Pulmonary artery endothelial cell (primary cell): Measurements from ENCODE around the gene DDX39B. TPM values are rescaled to one million over a fixed set of nuclear protein-coding genes. Genes with fewer than 3 reads are reported as not detected.
A peak's percentile ranks its signal among the peaks of the same experiment; 100 is the strongest.

Experiments
- DNase-seq: peaks from one replicate; pipeline ENCODE4 v3.0.0-alpha.2; 2011; ENCODE audit warnings: low read depth, low spot score
- total RNA-seq: library from RNA; depleted of rRNA; stranded (reverse); fragments of >200 nt; gene quantifications from 2 replicates; pipeline ENCODE4 v1.2.3, GENCODE V29; 2014

Gene DDX39B
- total RNA-seq, 1 donor from 2014 or later: 634 TPM

DNA sequence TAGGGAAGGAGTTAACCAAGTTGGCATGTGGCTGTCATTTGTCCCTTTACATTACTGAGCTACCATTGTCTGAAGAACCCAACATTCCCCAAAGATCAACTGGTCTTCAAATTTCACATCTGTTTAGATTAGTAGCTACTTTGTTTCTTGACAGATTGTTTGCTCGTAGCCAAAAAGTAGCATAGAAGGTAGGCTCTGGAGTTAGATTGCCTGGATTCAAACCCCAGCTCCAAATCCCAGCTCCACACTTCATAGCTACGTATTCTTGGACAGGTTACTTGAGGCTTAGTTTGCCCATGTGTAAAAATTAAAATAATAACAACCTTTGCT, 6.7 kb upstream of the DDX39B start:
- DNase-seq: no peak

- DNase-seq: no peak
Measured at GRCh38 chr6:31547727-31548543, 6.1 kb upstream of the DDX39B start.

DNA sequence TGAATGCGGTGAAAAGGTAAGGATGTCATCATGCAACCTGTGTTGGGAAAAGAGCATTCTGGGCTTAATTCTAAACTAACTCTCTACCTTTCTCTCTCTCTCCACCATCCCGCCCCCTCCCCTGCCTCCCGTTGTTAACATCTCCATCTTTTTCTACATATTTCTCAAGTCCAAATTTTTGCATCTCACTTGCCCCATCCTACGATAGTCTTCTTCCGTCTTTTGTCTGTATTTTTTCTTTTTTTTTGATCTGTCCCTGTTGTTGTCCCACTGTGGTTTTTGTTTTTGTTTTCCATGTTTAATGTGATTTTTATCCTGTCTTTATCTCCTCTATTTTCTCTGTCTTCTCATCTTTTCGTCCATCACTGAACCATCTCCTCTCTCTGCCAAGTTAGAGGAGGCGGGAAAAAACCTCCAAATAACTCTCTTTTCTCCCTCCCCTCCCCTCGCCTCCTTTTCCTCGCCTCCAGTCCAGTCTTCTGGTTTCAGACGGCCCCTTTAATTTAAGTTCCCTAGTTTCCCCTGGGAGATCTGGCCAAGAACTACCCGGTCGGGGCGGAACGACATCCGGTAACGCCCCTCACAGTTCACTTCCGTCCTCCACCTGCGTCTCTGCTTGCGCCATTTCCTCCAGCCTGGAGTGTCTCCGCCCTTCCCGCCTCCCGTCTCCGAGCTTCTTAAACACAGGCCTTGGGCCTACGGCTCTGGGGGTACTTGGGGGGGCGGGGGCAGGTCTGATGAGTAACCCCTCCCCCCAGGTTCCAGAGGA, 5.3 kb upstream of the DDX39B start, which contains the start of gene NFKBIL1:
Gene NFKBIL1, plus strand, starts transcription at position 651 of the 769 bp plus-strand sequence. Its CDS starts 87 bp downstream, at position 738.
- peak; percentile 91 for DNase-seq

DNA sequence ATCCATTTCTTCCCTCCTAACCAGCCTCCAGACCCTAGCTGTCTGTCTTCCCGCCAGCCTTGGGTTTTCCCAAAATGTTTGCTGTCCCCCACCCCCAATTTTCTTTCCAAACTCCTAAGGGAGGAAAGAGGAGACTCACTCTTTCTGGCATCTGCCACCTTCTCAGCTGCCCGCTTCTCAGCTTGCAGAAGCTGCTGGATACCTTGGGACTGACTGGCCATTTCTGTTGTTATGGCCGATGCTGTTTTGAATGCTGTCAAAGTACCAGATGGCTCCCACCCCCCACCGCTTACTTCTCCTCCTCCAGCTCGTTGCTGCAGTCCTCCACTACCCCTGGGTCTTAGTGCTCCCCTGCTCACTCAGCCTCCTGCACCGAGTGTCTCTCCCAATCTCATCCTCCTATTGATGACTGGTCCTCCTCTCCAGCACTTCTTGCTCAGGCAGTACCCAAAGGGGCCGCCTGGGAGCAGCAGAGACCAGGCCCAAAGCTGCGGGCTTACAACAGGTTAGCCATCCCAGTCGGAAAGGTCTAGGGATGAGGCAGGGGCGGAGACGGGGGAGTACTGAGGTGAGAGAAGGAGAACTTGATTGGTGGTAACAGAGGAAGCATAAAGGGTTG, 4.6 kb upstream of the DDX39B start, which contains the start of gene ATP6V1G2:
Gene ATP6V1G2, minus strand, starts transcription at position 270 of the 619 bp plus-strand sequence. Its CDS starts 49 bp downstream, at position 221.
- DNase-seq: peak; percentile 72

DNA sequence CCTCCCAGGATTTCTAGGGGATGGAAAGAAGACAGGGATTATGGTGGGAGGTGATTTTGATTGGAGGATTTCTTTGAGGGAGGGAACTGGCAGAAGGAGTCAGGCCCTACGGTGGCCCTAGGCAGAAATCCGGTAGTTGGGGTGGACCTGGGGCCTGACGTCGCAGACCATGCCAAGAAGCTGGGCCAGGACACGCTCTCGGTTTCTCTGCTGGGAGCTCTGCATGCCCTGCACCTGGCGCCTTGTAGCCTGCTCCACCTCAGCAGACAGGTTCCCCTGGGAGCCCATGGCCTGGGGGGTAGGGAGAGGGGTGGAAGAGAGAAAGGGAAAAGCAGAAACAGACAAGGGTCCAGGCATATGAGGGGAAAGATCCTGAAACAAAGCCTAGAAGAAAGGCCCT, 3.5 kb upstream of the DDX39B start:
- no peak for DNase-seq

- DNase-seq: no peak
Measured at GRCh38 chr6:31544676-31545075, 2.9 kb upstream of the DDX39B start.

- DNase-seq: no peak
Measured at GRCh38 chr6:31543639-31544038, 1.8 kb upstream of the DDX39B start.

GRCh38 chr6:31541059-31541657, 645 bp downstream of the DDX39B start:
- DNase-seq: no peak

- DNase-seq: no peak
Measured at GRCh38 chr6:31540640-31541039, 1.2 kb downstream of the DDX39B start.

GRCh38 chr6:31538805-31539400, 2.9 kb downstream of the DDX39B start:
- no peak for DNase-seq

DNA sequence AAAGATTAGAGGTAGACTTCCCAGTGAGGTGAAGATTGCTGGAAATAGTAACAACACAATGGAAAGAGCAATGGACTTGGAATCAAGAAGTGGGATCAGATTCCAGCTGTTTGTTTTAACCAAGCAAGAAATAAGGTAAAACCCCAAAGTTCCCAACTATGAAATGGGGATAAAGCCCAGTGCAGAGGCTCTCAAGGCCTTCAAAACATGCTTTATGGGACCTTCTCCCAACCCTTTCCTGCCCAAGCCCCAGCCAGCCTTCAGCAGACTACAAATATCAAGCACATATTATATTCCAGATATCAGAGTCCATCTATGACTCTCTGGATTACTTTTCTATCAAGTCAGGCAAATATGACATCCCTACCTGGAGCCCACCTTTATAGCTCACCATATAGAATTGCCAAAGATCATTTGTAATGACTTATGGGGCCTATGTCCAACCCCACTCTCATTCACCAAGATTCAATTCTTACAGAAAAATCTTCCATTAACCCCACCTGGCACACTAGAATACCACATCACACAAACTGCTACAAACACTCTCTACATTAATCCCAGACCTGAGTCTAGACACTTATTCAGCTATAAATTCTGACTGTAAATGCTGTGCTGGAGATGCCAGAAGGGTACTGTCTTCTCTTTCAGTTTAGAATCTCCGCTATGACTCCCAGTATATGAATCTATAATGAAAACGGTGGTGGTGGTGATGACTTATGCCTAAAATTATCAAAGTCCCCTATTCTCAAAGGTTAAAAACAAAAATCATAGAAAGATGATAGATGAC, 6.1 kb downstream of the DDX39B start:
- no peak for DNase-seq

- no peak for DNase-seq
Measured at GRCh38 chr6:31534521-31535040, 7.2 kb downstream of the DDX39B start.

DNA sequence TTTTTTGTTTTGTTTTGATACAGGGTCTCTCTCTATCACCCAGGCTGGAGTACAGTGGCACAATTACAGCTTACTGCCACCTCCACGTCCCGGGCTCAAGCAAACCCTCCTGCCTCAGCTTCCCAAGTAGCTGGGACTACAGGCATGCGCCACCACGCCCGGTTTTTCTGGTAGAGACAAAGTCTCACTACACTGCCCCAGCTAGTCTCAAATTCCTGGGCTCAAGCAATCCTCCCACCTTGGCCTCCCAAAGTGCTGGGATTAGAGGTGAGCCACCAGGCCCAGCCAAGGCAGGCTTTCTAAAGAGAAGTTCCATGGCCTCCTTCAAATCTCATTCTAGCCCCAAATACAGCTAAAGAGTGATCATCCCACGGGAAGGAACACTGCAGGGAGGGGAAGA, 7.8 kb downstream of the DDX39B start:
- DNase-seq: no peak

DNA sequence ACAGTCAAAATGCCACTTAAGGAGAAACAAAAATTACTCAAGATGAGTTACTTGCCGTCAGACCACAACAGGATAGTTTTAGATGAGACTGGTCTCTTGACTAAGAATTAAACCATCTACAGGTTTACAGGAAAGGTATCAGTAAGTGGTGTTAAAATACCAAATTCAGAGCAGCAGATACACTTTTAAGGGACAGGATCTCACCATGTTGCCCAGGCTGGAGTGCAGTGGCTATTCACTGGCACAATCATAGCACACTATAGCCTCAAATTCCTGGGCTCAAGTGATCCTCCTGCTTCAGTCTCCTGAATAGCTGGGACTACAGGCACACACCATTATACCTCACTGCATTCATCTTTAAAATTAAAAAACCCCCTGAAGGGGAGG, 8.4 kb downstream of the DDX39B start:
- DNase-seq: no peak

DNA sequence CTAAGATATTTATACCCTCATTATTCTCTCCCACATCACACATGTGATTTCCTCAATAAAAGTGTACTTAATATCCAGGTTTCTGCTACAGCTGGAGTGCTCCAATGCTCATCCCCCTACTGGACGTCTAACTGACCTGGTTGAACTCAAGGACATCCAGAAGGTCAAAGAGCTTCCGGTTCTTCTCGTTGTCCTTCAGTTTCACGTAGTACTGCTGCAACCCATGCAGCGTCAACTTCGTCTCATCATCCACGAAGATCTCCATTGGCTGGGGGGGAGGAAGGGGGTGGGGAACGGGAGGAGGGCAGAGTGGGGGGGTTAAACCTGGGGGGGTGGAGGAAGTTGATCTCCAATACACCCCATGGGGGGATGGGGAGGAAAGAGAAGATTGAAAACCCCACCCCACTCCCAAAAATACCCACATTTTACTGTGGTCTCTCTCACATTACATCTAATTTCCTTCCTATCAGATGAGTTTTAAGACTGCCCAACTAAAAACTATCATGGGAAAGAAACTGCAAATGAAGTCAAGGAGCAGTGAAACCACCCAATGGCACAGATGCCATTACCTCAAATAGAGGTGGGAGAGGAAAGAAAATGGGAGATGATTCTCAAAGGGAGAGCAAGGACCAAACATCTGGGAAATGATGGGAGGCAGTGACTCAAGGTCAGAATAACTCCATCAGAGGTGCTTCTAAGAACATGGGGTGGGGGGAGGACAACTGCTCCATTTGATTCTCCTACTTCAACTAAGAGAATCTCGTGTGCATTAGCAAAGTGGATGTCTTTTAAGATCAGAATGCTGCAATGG, 9.0 kb downstream of the DDX39B start:
- DNase-seq: no peak

- no peak for DNase-seq
Measured at GRCh38 chr6:31531771-31532643, 9.8 kb downstream of the DDX39B start.

- no peak for DNase-seq
Measured at GRCh38 chr6:31531162-31531561, 10.6 kb downstream of the DDX39B start.

GRCh38 chr6:31530659-31531058, 11.1 kb downstream of the DDX39B start:
- no peak for DNase-seq
